Ascending aorta (tissue), 2 donors: ENCODE data around the gene FAM168A. TPM values are rescaled to one million over a fixed set of nuclear protein-coding genes. Genes with fewer than 3 reads are reported as not detected.

Source experiments
- DNase-seq, 2 donors: peaks; one replicate each; pipeline ENCODE4 v3.0.0-alpha.2; 2019; ENCODE audit warnings: low spot score in 2 of 2
- H3K27ac ChIP-seq, 2 donors: fragments of 200-600 bp; sonication (generic); one replicate each; pipeline ENCODE4 v1.5.1; 2016 to 2017; ENCODE audit warnings: mild to moderate bottlenecking in 1 of 2
- H3K27me3 ChIP-seq: fragments of 200-600 bp; sonication (generic); one replicate; pipeline ENCODE4 v1.5.1; 2017
- H3K36me3 ChIP-seq, 2 donors: fragments of 200-600 bp; sonication (generic); one replicate each; pipeline ENCODE4 v1.5.1; 2016
- H3K4me1 ChIP-seq, 2 donors: fragments of 200-600 bp; sonication (generic); one replicate each; pipeline ENCODE4 v1.5.1; 2016 to 2017; ENCODE audit warnings: mild to moderate bottlenecking in 1 of 2
- H3K4me3 ChIP-seq, 2 donors: fragments of 200-600 bp; sonication (generic); one replicate each; pipeline ENCODE4 v1.5.1; 2016 to 2017; ENCODE audit warnings: mild to moderate bottlenecking in 1 of 2
- H3K9me3 ChIP-seq, 2 donors: fragments of 200-600 bp; sonication (generic); one replicate each; pipeline ENCODE4 v1.5.1; 2016
- CTCF ChIP-seq, 3 experiments: fragments of 200-600 bp in 2 of 3; fragments of 450-650 bp in 1 of 3; sonication (generic) in 2 of 3; IDR thresholded peaks; one replicate each; pipeline ENCODE4 v1.5.1; 2016 to 2019; ENCODE audit warnings: antibody characterized with exemption in 3 of 3, mild to moderate bottlenecking in 1 of 3, moderate library complexity in 1 of 3
- intact Hi-C: fragments of 100-400 bp; cut with DNase I; formaldehyde crosslinking; loops from one replicate; pipeline ENCODE4 v1.15.1; 2023
- total RNA-seq: library from RNA; depleted of rRNA; stranded (reverse); fragments of >200 nt; gene quantifications from one replicate; pipeline ENCODE4 v1.1.0, GENCODE V29; 2016

FAM168A gene
- total RNA-seq, 1 donor from 2014 or later, result 44.1 TPM

- H3K4me1 ChIP-seq, result no peaks in the 10 kb centered on the region
- H3K4me3 ChIP-seq, result no peak overlapping the region
- no peak overlapping the region for H3K27ac ChIP-seq
- no peaks in the 10 kb centered on the region for H3K27me3 ChIP-seq
- TF ChIP-seq CTCF (IDR thresholded peaks at IDR 0.05), result no peak
- no peak for DNase-seq
- no peaks in the 10 kb centered on the region for H3K9me3 ChIP-seq
- intact Hi-C loops, result no loop called here
- H3K36me3 ChIP-seq, result no peaks in the 10 kb centered on the region
Measured at GRCh38 chr11:73453562-73453961, 144.3 kb downstream of the FAM168A start.

GRCh38 chr11:73452726-73453125 lies 145.2 kb downstream of the FAM168A start:
- intact Hi-C loops, result no loop called here
- no peaks in the 10 kb centered on the region for H3K9me3 ChIP-seq
- no peaks in the 10 kb centered on the region for H3K4me1 ChIP-seq
- no peak for DNase-seq
- no peaks in the 10 kb centered on the region for H3K27me3 ChIP-seq
- no peak overlapping the region for H3K27ac ChIP-seq
- no peak overlapping the region for H3K4me3 ChIP-seq
- no peaks in the 10 kb centered on the region for H3K36me3 ChIP-seq
- no peak for TF ChIP-seq CTCF (IDR thresholded peaks at IDR 0.05)

- no peak for TF ChIP-seq CTCF (IDR thresholded peaks at IDR 0.05)
- Histone ChIP-seq H3K9me3 (no peaks in the 10 kb centered on the region), H3K4me1 (no peaks in the 10 kb centered on the region), H3K27ac (no peak overlapping the region), H3K27me3 (no peaks in the 10 kb centered on the region), H3K4me3 (no peak overlapping the region), H3K36me3 (no peaks in the 10 kb centered on the region)
- intact Hi-C loops, result no loop called here
- no peak for DNase-seq
Measured at GRCh38 chr11:73451896-73452295, 146.0 kb downstream of the FAM168A start.

- TF ChIP-seq CTCF (IDR thresholded peaks at IDR 0.05), result no peak
- Histone ChIP-seq H3K27ac (no peak overlapping the region), H3K27me3 (no peaks in the 10 kb centered on the region), H3K4me3 (no peak overlapping the region), H3K4me1 (no peaks in the 10 kb centered on the region), H3K9me3 (no peaks in the 10 kb centered on the region), H3K36me3 (no peaks in the 10 kb centered on the region)
- intact Hi-C loops, result no loop called here
- DNase-seq, result no peak
Measured at GRCh38 chr11:73446766-73447165, 151.1 kb downstream of the FAM168A start.

- no peak for TF ChIP-seq CTCF (IDR thresholded peaks at IDR 0.05)
- no peaks in the 10 kb centered on the region for H3K4me1 ChIP-seq
- no peak overlapping the region for H3K27ac ChIP-seq
- no peak for DNase-seq
- no peaks in the 10 kb centered on the region for H3K27me3 ChIP-seq
- H3K36me3 ChIP-seq, result no peaks in the 10 kb centered on the region
- no peaks in the 10 kb centered on the region for H3K9me3 ChIP-seq
- intact Hi-C loops, result no loop called here
- no peak overlapping the region for H3K4me3 ChIP-seq
Measured at GRCh38 chr11:73445980-73446379, 151.9 kb downstream of the FAM168A start.
